ENCODE measurements around the gene WFIKKN1.

DNA sequence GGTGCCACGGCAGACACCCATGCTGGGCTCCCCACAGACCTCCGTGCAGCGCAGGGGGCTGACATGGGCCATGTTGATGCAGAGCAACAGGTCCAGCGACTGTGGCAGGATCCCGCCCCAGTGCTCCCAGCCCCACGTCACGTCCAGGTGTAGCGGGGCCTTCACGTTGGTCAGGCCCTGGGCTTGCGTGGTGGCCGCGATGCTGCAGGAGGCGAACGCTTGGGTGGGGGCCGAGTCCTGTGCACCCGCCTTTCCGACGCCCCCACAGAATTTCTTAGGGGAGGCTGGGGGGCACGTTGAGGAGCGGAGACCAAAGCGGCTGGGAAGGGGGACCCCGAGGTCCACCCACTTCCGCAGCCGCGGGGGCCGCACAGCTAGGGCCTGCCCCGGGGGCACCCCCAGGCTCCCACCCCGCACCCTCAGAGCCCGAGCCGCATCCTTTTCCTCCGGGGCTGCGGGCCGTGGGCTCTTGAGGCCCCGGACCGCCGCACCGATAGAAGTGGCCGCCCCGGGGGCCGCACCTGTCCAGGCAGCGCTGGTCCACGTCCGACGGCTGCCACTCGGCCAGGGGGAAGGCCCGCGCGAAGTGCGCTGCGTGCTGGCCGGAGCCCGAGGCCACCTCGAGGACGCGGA is 4.9 kb downstream of the WFIKKN1 start:
- TF ChIP-seq EZH2phosphoT487 (IDR thresholded peaks at IDR 0.05; ENCODE audit: low read depth, severe bottlenecking, unreplicated experiment) (no peak), EZH2 (IDR thresholded peaks at IDR 0.05; ENCODE audit: borderline replicate concordance) (no peak)
